ENCODE data around the gene JAM3.

JAM3 gene

DNA sequence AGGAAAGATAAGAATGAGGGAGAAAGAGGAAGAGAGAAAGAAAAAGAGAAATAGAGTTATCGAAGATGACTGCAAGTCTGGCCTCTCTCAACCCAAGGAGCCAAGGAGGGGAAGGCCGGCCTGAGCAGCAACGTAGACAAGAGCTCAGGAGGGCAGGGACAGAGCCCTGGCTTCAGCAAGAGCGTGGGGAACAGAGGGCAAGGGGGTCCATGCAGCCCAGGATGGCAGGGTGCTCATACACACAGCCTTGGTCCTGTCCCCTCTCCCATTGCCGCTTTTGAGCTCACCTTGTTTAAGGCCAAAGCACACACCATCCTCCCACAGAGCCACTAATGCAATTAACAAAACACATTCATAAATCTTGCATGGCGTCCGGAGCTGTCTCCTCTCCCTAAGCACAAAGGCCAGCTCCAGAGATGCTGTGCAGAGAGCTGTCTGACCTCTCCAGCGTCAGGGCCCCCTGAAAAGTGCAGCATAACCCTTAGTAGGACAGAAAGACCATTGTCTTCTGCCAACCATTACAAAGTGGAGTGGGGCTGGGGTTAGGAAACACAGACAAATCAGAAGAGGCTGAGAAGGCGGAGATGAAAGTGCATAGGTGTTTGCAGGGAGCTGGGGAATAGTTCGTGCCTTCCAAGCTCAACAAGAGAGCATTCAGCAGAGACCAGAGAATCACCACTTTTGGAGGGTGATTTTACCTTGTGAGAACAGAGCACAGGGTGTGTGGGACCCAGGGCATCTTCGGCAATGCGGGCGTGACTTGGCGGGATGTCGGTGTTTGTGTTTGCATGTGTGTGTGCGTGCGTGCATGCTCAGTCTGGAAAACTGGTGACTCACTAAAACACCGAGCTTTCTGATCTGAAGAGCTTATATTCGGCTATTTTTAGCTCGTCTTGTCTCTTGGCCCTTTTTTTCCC, 28.2 kb upstream of the JAM3 start:
- peaks cover 7% of the 10 kb centered on the region for H3K4me1 ChIP-seq (ENCODE audit: insufficient read depth, insufficient read length)
- no peak overlapping the region for H3K4me3 ChIP-seq (ENCODE audit: insufficient read length, low read depth)
- no peak for DNase-seq (ENCODE audit: low read depth, low spot score)

GRCh38 chr11:134041349-134041748, 27.5 kb upstream of the JAM3 start:
- Histone ChIP-seq H3K4me3 (ENCODE audit: insufficient read length, low read depth) (no peak overlapping the region), H3K4me1 (ENCODE audit: insufficient read depth, insufficient read length) (peaks cover 7% of the 10 kb centered on the region), H3K27me3 (ENCODE audit: insufficient read depth, insufficient read length) (no peaks in the 10 kb centered on the region), H3K36me3 (ENCODE audit: insufficient read depth, insufficient read length, low read length) (no peaks in the 10 kb centered on the region), H3K9me3 (ENCODE audit: insufficient read depth, low read length) (no peaks in the 10 kb centered on the region), H3K9ac (ENCODE audit: insufficient read length, low read depth) (no peak overlapping the region)
- TF ChIP-seq ZNF274 (IDR thresholded peaks at IDR 0.05; ENCODE audit: low read depth, low read length): no peak
- no peak for TF ChIP-seq SUZ12 (IDR thresholded peaks at IDR 0.05; ENCODE audit: extremely low read depth, insufficient read depth, insufficient read length)
- no peak for TF ChIP-seq YY1 (IDR thresholded peaks at IDR 0.05; ENCODE audit: insufficient read depth, insufficient read length)
- no peak for DNase-seq (ENCODE audit: low read depth, low spot score)

More for the DNA sequence above, 28.2 kb upstream of the JAM3 start:
- Histone ChIP-seq H3K36me3 (ENCODE audit: insufficient read depth, insufficient read length, low read length) (no peaks in the 10 kb centered on the region), H3K9me3 (ENCODE audit: insufficient read depth, low read length) (no peaks in the 10 kb centered on the region), H3K9ac (ENCODE audit: insufficient read length, low read depth) (no peak overlapping the region), H3K27me3 (ENCODE audit: insufficient read depth, insufficient read length) (no peaks in the 10 kb centered on the region)
- TF ChIP-seq ZNF274 (IDR thresholded peaks at IDR 0.05; ENCODE audit: low read depth, low read length) (no peak), YY1 (IDR thresholded peaks at IDR 0.05; ENCODE audit: insufficient read depth, insufficient read length) (no peak), SUZ12 (IDR thresholded peaks at IDR 0.05; ENCODE audit: extremely low read depth, insufficient read depth, insufficient read length) (no peak)

DNA sequence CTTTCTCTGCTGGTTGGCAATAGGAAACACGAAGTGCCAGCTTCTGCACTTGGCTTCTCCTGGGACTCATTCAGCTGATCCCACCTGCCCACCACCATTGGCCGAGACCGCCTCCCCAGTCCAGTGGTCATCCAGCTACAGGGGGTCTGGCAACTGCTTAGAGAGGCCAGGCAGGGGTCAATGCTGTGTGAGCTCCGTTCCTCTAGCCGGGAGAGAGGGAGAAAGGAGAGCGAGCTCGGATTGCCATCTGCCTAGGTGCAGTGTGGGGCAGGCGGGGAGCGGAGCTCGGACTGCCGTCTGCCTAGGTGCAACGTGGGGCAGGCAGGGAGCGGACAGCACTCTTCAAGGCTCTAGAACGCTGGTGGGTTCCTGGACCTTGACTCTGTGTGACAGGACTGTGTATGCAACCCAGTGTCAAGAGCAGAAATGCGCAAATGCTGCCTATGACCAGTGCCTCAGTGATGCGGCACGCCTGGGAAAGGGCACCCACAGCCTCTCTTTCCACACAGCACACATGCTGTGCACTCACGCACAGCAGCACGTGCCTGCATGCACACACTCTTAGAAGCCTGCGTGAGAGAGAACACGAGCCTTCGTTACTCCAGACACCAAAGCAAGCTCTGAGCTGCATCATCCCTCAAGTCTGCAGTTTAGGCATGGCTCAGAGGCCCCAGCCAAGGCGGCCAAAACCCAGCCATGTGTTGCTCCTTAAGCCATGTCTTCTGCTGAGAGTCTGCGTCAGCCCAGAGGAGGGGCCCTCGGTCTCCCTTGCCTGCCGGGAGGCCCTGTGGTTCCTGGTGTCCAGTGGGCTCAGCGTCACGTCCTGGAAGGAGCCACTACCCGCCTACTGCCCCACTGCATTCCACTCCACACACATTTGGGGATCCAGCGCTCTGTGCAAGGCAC, 26.8 kb upstream of the JAM3 start:
- H3K36me3 ChIP-seq (ENCODE audit: insufficient read depth, insufficient read length, low read length): no peaks in the 10 kb centered on the region
- TF ChIP-seq YY1 (IDR thresholded peaks at IDR 0.05; ENCODE audit: insufficient read depth, insufficient read length): no peak
- no peak for TF ChIP-seq ZNF274 (IDR thresholded peaks at IDR 0.05; ENCODE audit: low read depth, low read length)
- no peak for TF ChIP-seq SUZ12 (IDR thresholded peaks at IDR 0.05; ENCODE audit: extremely low read depth, insufficient read depth, insufficient read length)

DNA sequence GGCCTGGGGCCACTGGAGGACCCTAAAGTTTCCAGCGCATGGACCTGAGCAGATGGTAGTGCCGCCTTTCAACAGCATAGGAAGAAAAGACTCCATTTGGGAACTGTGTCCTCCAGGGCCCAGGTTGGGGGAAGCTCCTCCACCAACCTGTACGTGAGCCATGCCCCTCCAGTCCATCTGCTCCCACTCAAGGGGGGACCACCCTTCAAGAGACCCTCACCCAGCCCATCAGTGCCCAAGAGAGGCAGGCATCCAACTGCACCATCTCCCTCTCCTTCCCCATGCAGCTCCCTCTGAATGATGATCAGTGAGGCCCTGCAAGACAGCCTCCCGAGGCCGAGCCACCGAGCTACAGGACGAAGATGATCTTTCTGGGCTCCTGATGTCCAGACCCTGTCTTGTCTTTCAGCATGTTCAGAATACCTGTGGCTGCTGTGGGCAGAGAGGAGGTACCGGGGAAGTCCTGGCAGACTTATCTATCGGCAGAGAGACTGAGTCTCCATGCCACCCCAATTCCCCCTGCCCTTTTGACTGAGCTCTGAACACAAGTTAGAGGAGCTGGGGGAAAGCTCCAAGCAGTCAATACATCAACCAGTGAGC, 25.0 kb upstream of the JAM3 start:
- H3K4me1 ChIP-seq (ENCODE audit: insufficient read depth, insufficient read length): peaks cover 8% of the 10 kb centered on the region
- TF ChIP-seq ZNF274 (IDR thresholded peaks at IDR 0.05; ENCODE audit: low read depth, low read length) (no peak), YY1 (IDR thresholded peaks at IDR 0.05; ENCODE audit: insufficient read depth, insufficient read length) (no peak), SUZ12 (IDR thresholded peaks at IDR 0.05; ENCODE audit: extremely low read depth, insufficient read depth, insufficient read length) (no peak)

More for the DNA sequence above, 26.8 kb upstream of the JAM3 start:
- Histone ChIP-seq H3K27me3 (ENCODE audit: insufficient read depth, insufficient read length) (no peaks in the 10 kb centered on the region), H3K4me3 (ENCODE audit: insufficient read length, low read depth) (no peak overlapping the region), H3K9ac (ENCODE audit: insufficient read length, low read depth) (no peak overlapping the region), H3K9me3 (ENCODE audit: insufficient read depth, low read length) (no peaks in the 10 kb centered on the region), H3K4me1 (ENCODE audit: insufficient read depth, insufficient read length) (peaks cover 7% of the 10 kb centered on the region)
- no peak for DNase-seq (ENCODE audit: low read depth, low spot score)

DNA sequence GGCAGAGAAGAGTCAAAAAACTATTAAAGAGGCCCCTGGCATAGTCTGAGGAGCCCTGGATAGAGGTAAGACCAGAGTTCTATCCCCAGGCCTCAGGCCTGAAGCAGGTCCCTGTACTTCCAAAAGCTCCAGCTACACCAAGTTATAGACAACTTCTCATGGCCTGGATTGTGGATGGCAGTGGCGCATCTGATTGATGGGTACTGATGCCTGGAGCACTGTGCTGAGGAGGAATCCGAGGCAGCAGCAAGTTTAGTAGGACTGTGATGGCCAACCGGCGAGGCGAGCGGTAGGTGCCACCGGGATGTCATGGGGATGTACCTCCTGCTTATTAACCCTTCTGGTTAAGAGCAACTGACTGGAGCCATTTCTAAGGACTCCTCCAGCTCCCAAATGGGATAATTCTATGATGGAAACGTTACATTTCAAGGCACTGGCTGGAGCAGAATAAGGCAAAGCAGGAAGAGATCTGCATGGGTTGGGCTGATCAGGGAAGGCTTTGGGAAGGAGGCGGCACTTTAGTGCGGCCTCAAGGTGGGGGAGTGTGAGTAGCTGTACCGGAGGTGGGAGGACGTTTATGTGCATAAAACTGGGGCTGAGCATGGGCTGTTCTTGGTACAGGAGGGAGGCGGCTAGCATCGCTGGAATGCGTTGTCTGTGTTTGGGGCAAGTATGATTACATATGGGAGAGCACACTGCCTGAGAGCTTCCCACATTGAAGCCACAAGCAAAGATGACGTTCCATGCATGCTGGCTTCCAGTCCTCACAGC, 24.2 kb upstream of the JAM3 start:
- no peaks in the 10 kb centered on the region for H3K27me3 ChIP-seq (ENCODE audit: insufficient read depth, insufficient read length)
- H3K4me1 ChIP-seq (ENCODE audit: insufficient read depth, insufficient read length): peaks cover 8% of the 10 kb centered on the region
- H3K4me3 ChIP-seq (ENCODE audit: insufficient read length, low read depth): no peak overlapping the region
- no peaks in the 10 kb centered on the region for H3K36me3 ChIP-seq (ENCODE audit: insufficient read depth, insufficient read length, low read length)
- no peak overlapping the region for H3K9ac ChIP-seq (ENCODE audit: insufficient read length, low read depth)
- TF ChIP-seq YY1 (IDR thresholded peaks at IDR 0.05; ENCODE audit: insufficient read depth, insufficient read length): no peak
- TF ChIP-seq ZNF274 (IDR thresholded peaks at IDR 0.05; ENCODE audit: low read depth, low read length): no peak
- no peak for TF ChIP-seq SUZ12 (IDR thresholded peaks at IDR 0.05; ENCODE audit: extremely low read depth, insufficient read depth, insufficient read length)
- no peaks in the 10 kb centered on the region for H3K9me3 ChIP-seq (ENCODE audit: insufficient read depth, low read length)
- DNase-seq (ENCODE audit: low read depth, low spot score): no peak

More for the DNA sequence above, 25.0 kb upstream of the JAM3 start:
- no peak for DNase-seq (ENCODE audit: low read depth, low spot score)
- Histone ChIP-seq H3K27me3 (ENCODE audit: insufficient read depth, insufficient read length) (no peaks in the 10 kb centered on the region), H3K9me3 (ENCODE audit: insufficient read depth, low read length) (no peaks in the 10 kb centered on the region), H3K9ac (ENCODE audit: insufficient read length, low read depth) (no peak overlapping the region), H3K4me3 (ENCODE audit: insufficient read length, low read depth) (no peak overlapping the region), H3K36me3 (ENCODE audit: insufficient read depth, insufficient read length, low read length) (no peaks in the 10 kb centered on the region)

GRCh38 chr11:134045799-134046635, 22.9 kb upstream of the JAM3 start:
- H3K36me3 ChIP-seq (ENCODE audit: insufficient read depth, insufficient read length, low read length): no peaks in the 10 kb centered on the region
- DNase-seq (ENCODE audit: low read depth, low spot score): no peak
- no peak for TF ChIP-seq YY1 (IDR thresholded peaks at IDR 0.05; ENCODE audit: insufficient read depth, insufficient read length)
- TF ChIP-seq SUZ12 (IDR thresholded peaks at IDR 0.05; ENCODE audit: extremely low read depth, insufficient read depth, insufficient read length): no peak
- no peak for TF ChIP-seq ZNF274 (IDR thresholded peaks at IDR 0.05; ENCODE audit: low read depth, low read length)
- H3K9me3 ChIP-seq (ENCODE audit: insufficient read depth, low read length): no peaks in the 10 kb centered on the region
- no peak overlapping the region for H3K4me3 ChIP-seq (ENCODE audit: insufficient read length, low read depth)
- peaks cover 8% of the 10 kb centered on the region for H3K4me1 ChIP-seq (ENCODE audit: insufficient read depth, insufficient read length)
- H3K9ac ChIP-seq (ENCODE audit: insufficient read length, low read depth): no peak overlapping the region
- no peaks in the 10 kb centered on the region for H3K27me3 ChIP-seq (ENCODE audit: insufficient read depth, insufficient read length)
